GM18873 (cell line): ENCODE results near the gene CHRNE.
"Not testable (repeated sequence)": the region's sequence is repeated elsewhere in the genome, so short reads cannot be mapped to it uniquely, and the experiment has no call there.

Experiments
- ATAC-seq: cut with Tn5 transposase; IDR thresholded peaks from one replicate; pipeline ENCODE4 v1.9.1; 2021; ENCODE audit warnings: mild to moderate bottlenecking, moderate library complexity, moderate number of reproducible peaks; ENCODE audit not compliant: unreplicated experiment, low FRiP score

The CHRNE gene

DNA sequence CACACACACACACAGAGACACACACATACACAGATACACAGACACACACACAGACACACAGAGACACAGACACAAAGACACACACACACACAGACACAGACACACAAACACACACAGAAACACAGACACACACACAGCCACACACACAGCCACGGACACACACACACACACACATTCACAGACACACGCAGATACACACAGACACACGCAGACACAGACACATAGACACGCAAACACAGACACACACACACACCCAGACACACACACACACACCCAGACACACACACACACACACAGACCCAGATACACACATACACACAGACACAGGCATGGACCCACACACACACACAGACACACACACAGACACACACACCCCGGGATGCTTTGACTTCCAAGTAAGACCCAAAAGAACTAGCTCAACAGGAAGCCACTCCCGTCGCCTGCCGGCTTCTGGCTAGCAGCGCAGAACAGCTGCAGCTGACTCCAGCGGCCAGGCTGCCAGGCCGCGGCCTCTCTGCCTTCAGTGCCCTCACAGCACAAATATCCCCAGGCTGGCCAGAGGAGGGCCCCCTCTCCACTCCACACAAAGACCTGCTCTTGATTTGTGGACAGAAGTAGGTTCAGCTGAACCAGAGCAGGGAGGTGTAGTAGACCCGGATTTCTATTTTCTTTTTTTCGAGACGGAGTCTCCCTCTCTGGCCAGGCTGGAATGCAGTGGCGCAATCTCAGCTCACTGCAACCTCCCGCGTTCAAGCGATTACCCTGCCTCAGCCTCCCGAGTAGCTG, 6.0 kb upstream of the CHRNE start:
- ATAC-seq, result no peak

DNA sequence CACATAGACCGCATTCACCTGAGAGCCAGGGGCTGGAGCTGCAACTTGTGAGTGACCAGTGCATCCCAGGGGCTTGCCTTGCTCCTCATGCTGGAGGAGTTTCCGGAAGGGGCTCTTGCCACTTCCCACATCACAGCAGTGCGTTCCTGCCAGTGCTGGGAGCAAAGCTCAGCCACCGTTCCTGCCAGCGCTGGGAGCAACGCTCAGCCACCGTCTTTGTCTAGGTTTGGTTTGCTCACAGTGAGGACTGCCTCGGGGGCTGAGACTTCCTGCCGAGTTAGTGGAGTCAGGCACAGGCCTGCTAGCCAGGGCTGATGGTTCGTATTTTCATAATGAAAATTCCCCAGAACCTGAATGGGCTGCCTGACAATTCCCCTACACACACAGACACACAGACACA, 5.4 kb upstream of the CHRNE start:
- ATAC-seq, result no peak

DNA sequence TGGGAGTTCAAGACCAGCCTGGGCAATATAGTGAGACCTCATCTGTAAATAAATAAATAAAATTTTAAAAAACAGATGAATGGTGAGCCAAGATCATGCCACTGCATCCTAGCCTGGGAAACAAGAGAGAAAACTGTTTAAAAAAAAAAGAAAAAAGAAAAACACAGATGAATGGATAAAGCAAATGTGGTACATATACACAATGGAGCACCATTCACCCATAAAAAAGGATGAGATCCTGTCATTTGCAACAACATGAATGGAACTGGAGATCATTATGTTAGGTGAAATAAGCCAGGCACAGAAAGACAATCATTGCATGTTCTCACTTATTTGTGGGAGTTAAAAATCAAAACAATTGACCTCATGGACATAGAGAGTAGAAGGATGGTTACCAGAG, 3.7 kb upstream of the CHRNE start:
- ATAC-seq, result not testable (repeated sequence)

DNA sequence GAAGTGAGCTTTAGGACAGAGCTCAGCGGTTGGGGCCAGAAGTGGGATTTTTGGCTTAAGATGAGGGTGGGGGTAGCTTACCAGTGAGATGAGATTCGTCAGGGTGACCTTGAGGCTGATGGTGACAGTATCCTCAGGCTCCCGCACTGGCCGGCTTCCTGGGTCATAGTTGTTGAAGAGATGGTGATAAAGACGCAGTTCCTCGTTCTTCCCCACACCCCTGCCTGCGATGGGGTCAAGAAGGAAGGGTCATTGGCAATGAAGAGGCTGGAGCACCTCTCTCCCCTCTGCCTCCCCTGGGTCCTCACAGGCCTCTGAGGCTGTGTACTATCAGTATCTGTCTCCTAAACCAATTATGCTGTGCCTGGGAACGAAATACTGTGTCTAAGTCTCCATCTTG, 358 bp downstream of the CHRNE start:
- ATAC-seq, result no peak

DNA sequence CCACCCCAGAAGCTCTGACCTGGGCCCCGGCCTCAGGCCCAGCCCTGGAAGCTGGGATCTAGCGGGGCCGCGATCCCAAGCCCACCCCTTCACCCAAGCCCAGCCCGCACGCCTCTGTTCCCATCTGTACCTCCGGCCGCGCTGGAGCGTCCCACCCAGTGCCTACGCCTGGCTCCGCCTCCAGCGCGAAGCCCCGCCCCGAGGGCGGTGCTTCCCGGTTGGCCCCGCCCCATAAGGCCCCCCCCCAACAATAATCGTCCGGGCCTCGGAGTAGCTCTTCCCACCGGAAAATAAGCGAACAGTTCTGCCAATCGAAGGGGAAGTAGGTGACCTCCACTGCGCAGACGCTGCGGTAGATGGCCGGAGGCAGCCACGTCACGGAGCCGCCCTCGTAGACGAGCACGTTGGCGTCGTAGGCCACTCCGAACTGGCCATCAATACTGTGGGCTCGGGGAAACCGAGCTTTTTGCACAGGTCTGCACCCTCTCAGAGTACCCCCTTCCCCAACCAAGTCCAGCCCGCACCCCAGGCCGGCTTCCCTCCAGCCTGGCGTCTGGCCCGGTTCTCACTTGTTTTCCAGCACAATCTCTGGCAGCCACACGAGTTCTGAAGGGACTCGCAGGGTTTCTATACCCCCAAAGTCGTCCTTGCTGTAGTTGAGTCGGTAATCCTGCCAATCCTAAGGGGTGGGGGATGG, 1.1 kb downstream of the CHRNE start:
- no peak for ATAC-seq

DNA sequence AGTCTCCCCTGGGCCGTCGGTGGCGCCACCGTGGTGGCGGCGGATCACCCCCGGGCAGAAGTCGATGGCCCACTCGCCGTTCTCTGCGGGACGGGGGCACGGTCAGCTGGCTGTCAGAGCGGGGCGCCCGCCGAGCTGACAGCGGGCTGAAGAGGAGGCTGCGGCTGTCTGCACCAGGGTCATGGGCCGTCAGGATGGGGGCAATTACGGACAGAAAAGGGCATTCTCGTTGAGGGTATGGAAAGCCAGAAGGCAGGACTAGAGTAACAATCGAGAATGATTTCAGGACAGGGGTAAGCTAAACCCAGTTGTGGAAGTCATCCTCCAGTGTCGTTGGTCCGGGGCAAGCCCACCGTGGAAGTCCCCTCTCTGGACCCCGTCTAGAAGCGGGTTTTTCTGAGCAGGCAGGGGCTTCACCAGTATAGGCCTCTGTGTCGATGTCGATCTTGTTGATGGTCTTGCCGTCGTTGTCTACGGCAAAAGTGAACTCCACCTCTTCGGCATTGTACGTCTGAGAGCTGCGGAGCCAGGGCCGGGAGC, 1.7 kb downstream of the CHRNE start:
- no peak for ATAC-seq

DNA sequence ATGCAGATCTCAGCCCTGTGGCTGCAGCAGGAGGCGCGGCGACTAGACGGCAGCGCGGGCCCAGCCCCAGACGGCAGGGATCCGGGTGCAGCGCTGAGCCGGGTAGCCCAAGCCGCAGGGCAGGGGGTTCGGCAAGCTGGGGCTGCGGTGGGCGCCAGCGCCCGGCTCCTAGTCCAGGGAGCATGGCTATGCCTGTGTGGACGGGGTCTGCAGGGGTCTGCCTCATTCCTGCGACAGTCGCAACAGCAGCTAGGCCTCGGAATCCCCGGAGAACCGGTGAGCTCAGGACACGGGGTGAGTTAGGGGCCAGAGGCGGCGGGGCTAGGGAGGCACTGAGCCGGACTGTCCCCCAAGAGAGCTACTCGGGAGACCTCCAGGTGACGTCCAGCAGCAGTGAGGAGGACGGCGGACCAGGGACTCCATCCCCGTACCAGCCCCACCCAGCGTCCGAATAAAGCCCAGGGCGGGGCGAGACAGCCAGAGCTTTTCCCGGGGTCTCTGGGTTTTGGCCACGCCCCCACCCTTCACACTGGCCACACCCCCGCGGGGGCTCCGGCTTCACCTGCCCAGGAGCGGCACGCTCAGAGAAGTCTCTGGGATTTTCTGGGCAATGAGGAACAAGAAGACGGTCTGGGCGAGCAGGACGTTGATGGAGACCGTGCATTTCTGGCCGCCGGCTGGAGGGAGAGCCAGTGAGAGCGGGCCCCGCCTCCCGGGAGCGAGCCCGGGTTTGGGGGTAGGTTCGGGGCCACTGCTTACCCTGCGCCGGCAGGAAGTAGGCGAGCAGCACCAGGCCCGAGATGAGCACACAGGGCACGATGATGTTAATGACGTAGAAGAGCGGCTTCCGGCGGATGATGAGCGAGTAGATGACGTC, 2.4 kb downstream of the CHRNE start:
- ATAC-seq, result no peak

DNA sequence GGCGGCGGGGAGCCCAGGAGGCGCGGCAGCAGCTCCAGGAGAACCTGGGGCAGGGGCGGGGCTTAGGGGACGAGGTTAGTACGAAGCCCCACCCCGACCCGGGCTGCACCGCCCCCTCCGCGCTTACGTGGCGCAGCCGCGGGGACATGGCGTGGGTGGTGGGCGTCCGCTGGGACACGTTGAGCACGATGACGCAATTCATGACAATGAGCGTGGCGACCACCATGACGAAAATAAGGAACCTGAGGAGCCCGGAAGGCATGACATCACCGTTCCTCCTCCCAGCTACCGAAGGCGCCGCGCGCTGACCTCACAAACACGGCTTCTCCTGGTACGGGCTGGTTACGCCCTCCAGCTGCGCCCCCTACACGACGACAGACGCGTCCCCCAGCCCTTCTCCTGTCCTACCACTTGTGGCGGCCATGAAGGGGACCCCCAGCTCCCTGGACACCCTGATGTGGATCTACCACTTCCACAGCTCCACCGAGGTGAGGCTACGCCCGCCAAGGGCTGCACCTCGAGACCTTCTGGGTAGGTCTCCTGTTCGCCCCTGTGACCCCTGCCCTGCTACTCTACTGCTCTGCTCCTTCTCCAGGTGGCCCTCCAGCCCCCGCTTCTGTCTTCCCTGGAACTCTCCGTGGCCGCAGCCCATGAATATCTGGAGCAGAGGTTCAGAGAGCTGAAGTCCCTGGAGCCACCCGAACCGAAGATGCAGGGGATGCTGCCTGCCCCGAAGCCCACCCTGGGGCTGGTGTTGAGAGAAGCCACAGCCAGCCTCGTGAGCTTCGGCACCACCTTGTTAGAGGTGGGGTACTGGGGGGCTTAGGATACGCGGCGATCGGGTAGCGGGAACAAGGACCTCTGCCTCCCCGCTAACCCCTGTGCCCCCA, 3.3 kb downstream of the CHRNE start, which contains the start of gene C17orf107:
Gene C17orf107 (plus strand): TSS at position 196 of the 890 bp plus-strand sequence. CDS start 227 bp downstream, at position 423.
- ATAC-seq, result no peak

DNA sequence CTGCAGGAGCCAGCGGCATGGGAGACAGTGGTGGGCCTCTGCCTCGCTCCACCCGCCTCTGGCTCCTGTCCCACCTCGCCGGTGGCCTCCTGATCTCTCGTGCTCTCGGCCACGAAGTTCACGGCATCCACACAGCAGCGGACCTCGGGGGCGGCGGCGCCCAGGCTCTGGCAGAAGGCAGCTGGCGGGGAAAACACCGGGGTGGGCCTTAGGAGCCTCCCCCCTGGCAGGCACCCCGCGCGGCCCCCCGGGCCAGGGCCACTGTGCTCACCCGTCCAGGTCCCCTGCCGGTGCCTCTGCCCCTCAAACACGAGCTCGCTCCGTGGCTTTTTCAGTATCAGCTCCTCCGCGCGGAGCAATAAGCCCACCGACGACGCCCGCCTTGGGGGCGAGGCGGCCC, 4.0 kb downstream of the CHRNE start:
- ATAC-seq, result no peak

DNA sequence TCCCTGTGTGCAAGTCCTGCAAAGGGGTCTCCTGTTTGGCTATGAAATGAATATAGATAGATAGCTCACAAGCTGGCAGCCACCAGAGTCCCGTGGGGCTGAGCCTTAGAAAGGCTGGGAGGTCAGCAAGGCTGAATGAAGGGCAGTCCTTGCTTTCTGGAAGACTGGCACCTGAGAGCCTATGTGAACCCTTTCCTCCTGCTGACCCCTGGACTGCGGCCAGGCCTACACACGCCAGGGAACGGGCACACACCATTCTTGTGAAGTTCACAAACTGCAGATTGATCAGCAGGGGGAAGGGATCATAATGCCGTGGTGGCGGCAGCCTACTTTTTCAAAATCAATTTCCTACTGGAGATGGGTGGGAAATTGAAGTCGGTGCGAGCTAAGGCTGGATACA, 4.5 kb downstream of the CHRNE start:
- no peak for ATAC-seq

DNA sequence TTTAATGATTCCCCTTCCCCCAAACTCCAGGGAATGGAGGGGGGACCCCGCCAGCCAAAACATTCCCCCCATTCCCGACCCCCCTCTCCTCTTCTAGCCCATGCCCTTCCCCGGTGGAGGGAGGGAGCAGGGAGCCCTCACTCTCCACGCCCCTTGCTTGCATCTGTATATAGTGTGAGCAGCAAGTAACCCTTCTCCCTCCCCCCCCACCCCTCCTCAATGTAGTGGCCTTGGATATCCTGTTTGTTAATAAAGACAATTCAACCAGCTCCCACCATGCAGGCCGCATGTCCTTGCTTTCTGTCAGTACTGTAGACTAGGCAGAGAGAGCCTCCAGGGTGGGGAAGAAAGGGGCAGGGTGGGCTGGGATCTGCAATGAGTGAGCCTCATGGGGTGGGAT, 5.1 kb downstream of the CHRNE start:
- no peak for ATAC-seq

DNA sequence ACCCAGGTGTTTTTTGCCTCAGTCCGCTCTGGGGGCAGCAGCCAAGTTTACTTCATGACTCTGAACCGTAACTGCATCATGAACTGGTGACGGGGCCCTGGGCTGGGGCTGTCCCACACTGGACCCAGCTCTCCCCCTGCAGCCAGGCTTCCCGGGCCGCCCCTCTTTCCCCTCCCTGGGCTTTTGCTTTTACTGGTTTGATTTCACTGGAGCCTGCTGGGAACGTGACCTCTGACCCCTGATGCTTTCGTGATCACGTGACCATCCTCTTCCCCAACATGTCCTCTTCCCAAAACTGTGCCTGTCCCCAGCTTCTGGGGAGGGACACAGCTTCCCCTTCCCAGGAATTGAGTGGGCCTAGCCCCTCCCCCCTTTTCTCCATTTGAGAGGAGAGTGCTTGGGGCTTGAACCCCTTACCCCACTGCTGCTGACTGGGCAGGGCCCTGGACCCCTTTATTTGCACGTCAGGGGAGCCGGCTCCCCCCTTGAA, 5.7 kb downstream of the CHRNE start:
- no peak for ATAC-seq

DNA sequence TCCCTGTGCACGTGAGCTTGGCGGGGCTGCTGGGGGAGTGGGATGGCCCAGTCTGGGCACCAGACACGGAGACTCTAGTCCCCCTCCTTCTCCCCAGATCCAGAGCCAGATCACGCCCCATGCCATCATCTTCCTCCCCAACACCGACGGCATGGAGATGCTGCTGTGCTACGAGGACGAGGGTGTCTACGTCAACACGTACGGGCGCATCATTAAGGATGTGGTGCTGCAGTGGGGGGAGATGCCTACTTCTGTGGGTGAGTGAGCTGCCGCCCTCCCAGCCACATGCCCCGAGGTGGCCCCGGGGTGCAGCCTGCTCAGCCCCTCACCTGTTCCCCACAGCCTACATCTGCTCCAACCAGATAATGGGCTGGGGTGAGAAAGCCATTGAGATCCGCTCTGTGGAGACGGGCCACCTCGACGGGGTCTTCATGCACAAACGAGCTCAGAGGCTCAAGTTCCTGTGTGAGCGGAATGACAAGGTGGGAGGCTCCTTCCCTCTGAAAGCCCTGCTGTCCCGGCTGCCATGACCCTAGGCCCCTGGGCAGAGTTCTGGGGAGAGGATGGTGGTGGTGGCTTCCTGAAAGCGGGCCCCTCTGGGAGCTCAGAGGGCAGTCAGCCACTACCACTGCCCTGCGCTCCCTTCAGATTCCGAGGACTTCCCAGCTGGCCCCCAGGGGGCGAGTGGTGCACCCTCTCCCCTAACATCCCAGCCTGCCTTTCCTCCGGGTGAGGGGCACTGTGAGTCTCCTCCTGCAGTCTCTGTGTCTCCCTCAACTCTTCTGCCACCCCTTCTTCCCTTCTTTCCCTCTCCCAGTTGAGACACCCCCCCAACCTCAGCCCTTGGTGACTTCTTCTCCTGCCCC, 6.3 kb downstream of the CHRNE start:
- no peak for ATAC-seq

DNA sequence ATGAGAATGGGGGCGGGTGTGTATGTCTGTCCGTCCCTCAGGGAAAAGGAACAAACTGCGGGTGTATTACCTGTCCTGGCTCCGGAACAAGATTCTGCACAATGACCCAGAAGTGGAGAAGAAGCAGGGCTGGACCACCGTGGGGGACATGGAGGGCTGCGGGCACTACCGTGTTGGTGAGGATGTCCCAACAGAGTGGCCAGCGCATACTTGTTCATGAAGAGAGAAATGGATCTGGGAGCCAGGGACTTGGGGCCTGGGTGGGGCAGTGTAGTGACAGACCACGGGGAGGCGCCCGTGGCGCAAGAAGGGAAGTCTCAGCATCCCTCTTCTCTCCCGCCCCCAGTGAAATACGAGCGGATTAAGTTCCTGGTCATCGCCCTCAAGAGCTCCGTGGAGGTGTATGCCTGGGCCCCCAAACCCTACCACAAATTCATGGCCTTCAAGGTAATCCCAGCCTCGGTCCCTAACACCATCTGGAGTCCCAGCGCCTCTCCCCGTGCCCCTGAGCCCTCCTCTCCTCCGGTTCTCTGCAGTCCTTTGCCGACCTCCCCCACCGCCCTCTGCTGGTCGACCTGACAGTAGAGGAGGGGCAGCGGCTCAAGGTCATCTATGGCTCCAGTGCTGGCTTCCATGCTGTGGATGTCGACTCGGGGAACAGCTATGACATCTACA, 7.1 kb downstream of the CHRNE start:
- no peak for ATAC-seq

DNA sequence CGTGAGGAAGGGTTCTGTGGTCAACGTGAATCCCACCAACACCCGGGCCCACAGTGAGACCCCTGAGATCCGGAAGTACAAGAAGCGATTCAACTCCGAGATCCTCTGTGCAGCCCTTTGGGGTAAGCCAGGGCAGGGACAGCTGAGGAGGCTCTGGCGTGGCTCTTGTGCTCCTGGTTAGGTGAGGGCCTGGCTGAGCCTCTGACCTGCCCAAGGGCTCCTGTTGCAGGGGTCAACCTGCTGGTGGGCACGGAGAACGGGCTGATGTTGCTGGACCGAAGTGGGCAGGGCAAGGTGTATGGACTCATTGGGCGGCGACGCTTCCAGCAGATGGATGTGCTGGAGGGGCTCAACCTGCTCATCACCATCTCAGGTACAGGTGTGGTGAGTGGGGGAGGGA, 7.8 kb downstream of the CHRNE start:
- ATAC-seq, result no peak

DNA sequence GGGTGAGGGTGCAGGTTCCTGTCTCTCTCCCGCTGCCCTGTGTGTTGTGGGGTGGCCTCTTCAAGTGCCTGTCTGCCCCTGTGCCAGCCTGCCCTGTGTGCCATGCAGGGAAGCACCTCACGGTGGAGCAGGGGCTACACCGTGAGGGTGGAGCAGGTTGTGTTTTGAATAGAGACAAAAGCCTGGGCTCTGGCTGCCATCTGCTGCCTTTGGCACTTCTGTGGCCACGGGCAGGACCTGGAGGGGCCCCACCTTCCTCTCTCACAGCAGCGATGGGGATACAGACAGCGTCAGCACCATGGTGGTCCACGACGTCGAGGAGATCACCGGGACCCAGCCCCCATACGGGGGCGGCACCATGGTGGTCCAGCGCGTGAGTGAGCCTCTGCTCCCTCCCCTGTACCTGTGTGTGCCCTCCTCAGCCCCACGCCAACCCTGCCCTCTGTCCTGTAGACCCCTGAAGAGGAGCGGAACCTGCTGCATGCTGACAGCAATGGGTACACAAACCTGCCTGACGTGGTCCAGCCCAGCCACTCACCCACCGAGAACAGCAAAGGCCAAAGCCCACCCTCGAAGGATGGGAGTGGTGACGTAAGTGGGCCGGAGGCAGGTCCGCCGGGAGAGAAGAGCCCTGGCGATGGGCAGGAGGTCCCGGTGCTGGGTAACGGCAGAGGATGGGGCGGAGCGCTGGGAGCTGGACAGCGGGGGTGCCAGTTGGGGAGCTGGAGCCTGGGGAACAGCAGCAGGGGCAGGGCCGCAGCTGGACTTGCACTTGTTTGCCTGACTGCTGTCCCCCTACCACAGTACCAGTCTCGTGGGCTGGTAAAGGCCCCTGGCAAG, 9.0 kb downstream of the CHRNE start:
- ATAC-seq, result no peak

DNA sequence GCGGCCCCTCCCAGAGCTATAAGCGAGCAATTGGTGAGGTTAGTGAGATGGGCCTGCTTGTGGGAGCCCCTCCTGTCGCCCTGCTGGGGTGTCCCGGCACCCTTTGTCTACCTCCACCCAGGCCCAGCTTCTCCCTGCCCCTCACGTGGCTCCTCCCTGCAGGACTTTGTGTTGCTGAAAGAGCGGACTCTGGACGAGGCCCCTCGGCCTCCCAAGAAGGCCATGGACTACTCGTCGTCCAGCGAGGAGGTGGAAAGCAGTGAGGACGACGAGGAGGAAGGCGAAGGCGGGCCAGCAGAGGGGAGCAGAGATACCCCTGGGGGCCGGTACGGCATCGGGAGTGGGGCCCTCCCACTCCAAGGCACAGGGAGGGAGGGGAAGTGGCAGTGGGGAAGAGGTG, 9.6 kb downstream of the CHRNE start:
- ATAC-seq, result no peak
